ENCODE measurements around the gene NCKAP1.

The NCKAP1 gene

GRCh38 chr2:182867426-182868053 is 170.7 kb downstream of the NCKAP1 start:
- Mint-ChIP-seq H3K4me3 (no peak overlapping the region), H3K9me3 (no peaks in the 10 kb centered on the region), H3K36me3 (no peaks in the 10 kb centered on the region), H3K27ac (no peak overlapping the region), H3K4me1 (peaks cover 16% of the 10 kb centered on the region)
- ATAC-seq (no peak), DNase-seq (ENCODE audit: low spot score in 2 of 2) (no peak)

GRCh38 chr2:182866461-182867406 is 171.5 kb downstream of the NCKAP1 start, which contains the start of gene FRZB:
Gene FRZB (minus strand): TSS chr2:182866637. CDS start chr2:182866552, 85 bp downstream.
- no peak within 1 kb of the TSS for H3K27ac Mint-ChIP-seq
- peak within 1 kb of the TSS; percentile 56 for H3K4me3 Mint-ChIP-seq
- H3K36me3 Mint-ChIP-seq: no peaks in the 10 kb centered on the region
- DNase-seq (ENCODE audit: low spot score in 2 of 2) (no peak), ATAC-seq (peak; percentile 58)
- no peaks in the 10 kb centered on the region for H3K9me3 Mint-ChIP-seq
- H3K4me1 Mint-ChIP-seq: peaks cover 16% of the 10 kb centered on the region

GRCh38 chr2:182866095-182866460 is 172.2 kb downstream of the NCKAP1 start:
- H3K9me3 Mint-ChIP-seq: no peaks in the 10 kb centered on the region
- no peak for DNase-seq (ENCODE audit: low spot score in 2 of 2)
- H3K4me1 Mint-ChIP-seq: peaks cover 16% of the 10 kb centered on the region
- peak overlapping the region; percentile 56 for H3K4me3 Mint-ChIP-seq
- peak; percentile 38 for ATAC-seq
- H3K36me3 Mint-ChIP-seq: no peaks in the 10 kb centered on the region
- no peak overlapping the region for H3K27ac Mint-ChIP-seq

- DNase-seq (ENCODE audit: low spot score in 2 of 2): no peak
- H3K27ac Mint-ChIP-seq: no peak overlapping the region
- no peak overlapping the region for H3K4me3 Mint-ChIP-seq
- no peaks in the 10 kb centered on the region for H3K9me3 Mint-ChIP-seq
- H3K36me3 Mint-ChIP-seq: no peaks in the 10 kb centered on the region
- peaks cover 16% of the 10 kb centered on the region for H3K4me1 Mint-ChIP-seq
- ATAC-seq: no peak
These were observed 173.2 kb downstream of the NCKAP1 start for GRCh38 chr2:182864949-182865570.

- Mint-ChIP-seq H3K4me3 (no peak overlapping the region), H3K36me3 (no peaks in the 10 kb centered on the region), H3K9me3 (no peaks in the 10 kb centered on the region), H3K4me1 (peaks cover 16% of the 10 kb centered on the region), H3K27ac (no peak overlapping the region)
- DNase-seq (ENCODE audit: low spot score in 2 of 2) (no peak), ATAC-seq (no peak)
These were observed 174.6 kb downstream of the NCKAP1 start for GRCh38 chr2:182863642-182864041.

GRCh38 chr2:182862091-182862490 is 176.2 kb downstream of the NCKAP1 start:
- no peaks in the 10 kb centered on the region for H3K36me3 Mint-ChIP-seq
- no peak overlapping the region for H3K4me3 Mint-ChIP-seq
- peaks cover 16% of the 10 kb centered on the region for H3K4me1 Mint-ChIP-seq
- no peaks in the 10 kb centered on the region for H3K9me3 Mint-ChIP-seq
- H3K27ac Mint-ChIP-seq: no peak overlapping the region
- DNase-seq (ENCODE audit: low spot score in 2 of 2) (no peak), ATAC-seq (no peak)

- Mint-ChIP-seq H3K27ac (no peak overlapping the region), H3K9me3 (no peaks in the 10 kb centered on the region), H3K36me3 (no peaks in the 10 kb centered on the region), H3K4me1 (peaks cover 4% of the 10 kb centered on the region), H3K4me3 (no peak overlapping the region)
- DNase-seq (ENCODE audit: low spot score in 2 of 2) (no peak), ATAC-seq (no peak)
These were observed 177.4 kb downstream of the NCKAP1 start for GRCh38 chr2:182860858-182861257.

Data from stimulated activated effector memory CD8-positive, alpha-beta T cell treated with anti-CD3 and anti-CD28 coated beads, Interleukin-12 subunit alpha, Interleukin-12 subunit beta, amount 100 ng/mL, for 72 hours (primary cell).